HepG2 (cell line): ENCODE results near the gene TCFL5. TPM values are rescaled to one million over a fixed set of nuclear protein-coding genes. Genes with fewer than 3 reads are reported as not detected.
A peak's percentile ranks its signal among the peaks of the same experiment; 100 is the strongest.

ENCODE experiments used
- ATF7-NPFF ChIP-seq: sonication (generic); formaldehyde crosslinking; IDR thresholded peaks from 2 replicates; pipeline ENCODE4 v1.8.1; 2023; ENCODE audit warnings: mild to moderate bottlenecking, low read depth, missing genetic modification reagents, moderate library complexity
- GMEB2 ChIP-seq: IDR thresholded peaks from 2 replicates; pipeline ENCODE4 v1.6.1; 2016; ENCODE audit warnings: missing biosample characterization, missing genetic modification reagents, low read depth
- HINFP ChIP-seq: sonication (generic); formaldehyde crosslinking; IDR thresholded peaks from 2 replicates; pipeline ENCODE4 v1.4.0; 2020; ENCODE audit warnings: low read depth, mild to moderate bottlenecking, missing genetic modification reagents
- HNRNPL ChIP-seq: fragments of 200-400 bp; formaldehyde crosslinking; IDR thresholded peaks from 2 replicates; pipeline ENCODE4 v1.6.1; 2017; ENCODE audit warnings: mild to moderate bottlenecking, low read depth, low read length
- JARID2 ChIP-seq: sonication (generic); formaldehyde crosslinking; IDR thresholded peaks from 2 replicates; pipeline ENCODE4 v1.8.1; 2023; ENCODE audit warnings: missing genetic modification reagents, inconsistent platforms; ENCODE audit not compliant: insufficient replicate concordance
- KLF12 ChIP-seq: sonication (generic); formaldehyde crosslinking; IDR thresholded peaks from 2 replicates; pipeline ENCODE4 v1.4.0; 2020; ENCODE audit warnings: missing genetic modification reagents, borderline replicate concordance
- MXD3 ChIP-seq: IDR thresholded peaks from 2 replicates; pipeline ENCODE4 v1.6.1; 2016; ENCODE audit warnings: mild to moderate bottlenecking, missing biosample characterization, missing genetic modification reagents
- NFIC ChIP-seq: IDR thresholded peaks from 2 replicates; pipeline ENCODE4 v1.6.1; 2012; ENCODE audit warnings: mild to moderate bottlenecking, low read length, inconsistent platforms
- REST ChIP-seq, 2 experiments: IDR thresholded peaks; 2 replicates each; pipeline ENCODE4 v1.6.1; 2011 to 2012; ENCODE audit warnings: low read length in 2 of 2, borderline replicate concordance in 1 of 2, low read depth in 1 of 2, mild to moderate bottlenecking in 1 of 2, moderate library complexity in 1 of 2
- RNF219 ChIP-seq: sonication (generic); formaldehyde crosslinking; IDR thresholded peaks from 2 replicates; pipeline ENCODE4 v1.5.0; 2020; ENCODE audit warnings: mild to moderate bottlenecking, missing genetic modification reagents
- TCF7L2 ChIP-seq: IDR thresholded peaks from 2 replicates; pipeline ENCODE4 v1.6.1; 2011; ENCODE audit warnings: mild to moderate bottlenecking, low read depth, low read length, moderate library complexity
- U2AF2 ChIP-seq: fragments of 200-400 bp; formaldehyde crosslinking; IDR thresholded peaks from 2 replicates; pipeline ENCODE4 v1.6.1; 2017; ENCODE audit warnings: low read depth, mild to moderate bottlenecking, low read length
- ZNF10 ChIP-seq: sonication (generic); formaldehyde crosslinking; IDR thresholded peaks from 2 replicates; pipeline ENCODE4 v1.4.0; 2020; ENCODE audit warnings: mild to moderate bottlenecking, low read depth, missing genetic modification reagents, borderline replicate concordance
- ZNF256 ChIP-seq: sonication (generic); formaldehyde crosslinking; conservative IDR thresholded peaks from 2 replicates; pipeline ENCODE4 v1.4.0; 2020; ENCODE audit warnings: missing genetic modification reagents
- ZNF335 ChIP-seq: sonication (generic); formaldehyde crosslinking; IDR thresholded peaks from 2 replicates; pipeline ENCODE4 v1.4.0; 2020; ENCODE audit warnings: missing genetic modification reagents
- ZNF512 ChIP-seq: sonication (generic); formaldehyde crosslinking; IDR thresholded peaks from 2 replicates; pipeline ENCODE4 v1.4.0; 2020; ENCODE audit warnings: mild to moderate bottlenecking, missing genetic modification reagents
- ZNF768 ChIP-seq: sonication (generic); formaldehyde crosslinking; IDR thresholded peaks from 2 replicates; pipeline ENCODE4 v1.4.0; 2020; ENCODE audit warnings: missing genetic modification reagents
- polyA plus RNA-seq, 8 experiments: library from polyadenylated mRNA; depleted of rRNA in 3 of 8; stranded (reverse) in 7 of 8; unstranded in 1 of 8; fragments of >200 nt; fragmentation: Illumina TruSeq in 4 of 8; extraction: Trizol in 4 of 8; gene quantifications; 2 replicates each; pipeline versions ENCODE4 v1.2.1 to v1.2.3, GENCODE V29; 2011 to 2016; ENCODE audit warnings: low read depth in 4 of 8, missing spikeins in 1 of 8, mixed read lengths in 1 of 8; ENCODE audit not compliant: insufficient read depth in 1 of 8
- total RNA-seq, 5 experiments: library from RNA; depleted of rRNA; stranded (reverse); fragments of >200 nt; fragmentation: Illumina TruSeq; extraction: Trizol; gene quantifications; 2 replicates each; pipeline ENCODE4 v1.2.3, GENCODE V29; 2016; ENCODE audit warnings: low read depth in 1 of 5

Gene TCFL5
- total and polyA plus RNA-seq, 2 of the 13 experiments (the other 11 are each of a cell fraction or from before 2014, with no cell fraction given) = 14.8 to 20.0 TPM

GRCh38 chr20:62860391-62860923, 1.2 kb downstream of the TCFL5 start (continued):
- no peak for TF ChIP-seq GMEB2
- no peak for TF ChIP-seq HNRNPL
- no peak for TF ChIP-seq HINFP (CRISPR knock-in tag)
- TF ChIP-seq JARID2 (CRISPR knock-in tag) = no peak
- 0 out of 2 replicates have a peak, but pooled peaks have one; percentile 39 for TF ChIP-seq ZNF768 (CRISPR knock-in tag)
- peak; percentile 54; the same call in 1 of the 2 replicates for TF ChIP-seq MXD3 (CRISPR knock-in tag)
- no peak for TF ChIP-seq ZNF512
- TF ChIP-seq ZNF256 = no peak
- no peak for TF ChIP-seq TCF7L2
- no peak for TF ChIP-seq REST (IDR thresholded peaks at IDR 0.05; ENCODE audit: borderline replicate concordance in 1 of 2, low read depth in 1 of 2, low read length in 2 of 2)
- TF ChIP-seq KLF12 = no peak
- no peak for TF ChIP-seq RNF219 (CRISPR knock-in tag)
- no peak for TF ChIP-seq NFIC
- no peak for TF ChIP-seq ZNF335 (CRISPR knock-in tag)
- TF ChIP-seq ATF7-NPFF (CRISPR knock-in tag) = no peak; the same call in 1 of the 2 replicates
- no peak for TF ChIP-seq U2AF2
- TF ChIP-seq ZNF10 (CRISPR knock-in tag) = no peak
